Breast epithelium (tissue), 4 donors: ENCODE data around the gene DOK5. TPM values are rescaled to one million over a fixed set of nuclear protein-coding genes. Genes with fewer than 3 reads are reported as not detected.

Experiments used
- DNase-seq, 2 donors: peaks; one replicate each; pipeline ENCODE4 v3.0.0-alpha.2; 2019; ENCODE audit warnings: low spot score in 2 of 2
- H3K27ac ChIP-seq, 2 donors: fragments of 200-600 bp; sonication (generic) in 1 of 2; one replicate each; pipeline ENCODE4 v1.5.1; 2016 to 2019; ENCODE audit warnings: mild to moderate bottlenecking in 1 of 2
- H3K27me3 ChIP-seq, 2 donors: fragments of 200-600 bp; sonication (generic) in 1 of 2; one replicate each; pipeline versions ENCODE4 v1.5.1 to v1.6.0; 2017 to 2019; ENCODE audit warnings: control low read depth in 1 of 2, mild to moderate bottlenecking in 1 of 2
- H3K36me3 ChIP-seq: fragments of 200-600 bp; one replicate; pipeline ENCODE4 v1.5.1; 2019
- H3K4me1 ChIP-seq, 2 donors: fragments of 200-600 bp; sonication (generic); one replicate each; pipeline ENCODE4 v1.5.1; 2016 to 2019; ENCODE audit warnings: control low read depth in 1 of 2
- H3K4me3 ChIP-seq, 3 donors: fragments of 200-600 bp; sonication (generic); 1 replicate in 2 of 3; 2 replicates in 1 of 3; pipeline ENCODE4 v1.5.1; 2016 to 2019; ENCODE audit warnings: mild to moderate bottlenecking in 3 of 3, moderate library complexity in 2 of 3
- H3K9me3 ChIP-seq, 2 donors: fragments of 200-600 bp; sonication (generic) in 1 of 2; one replicate each; pipeline ENCODE4 v1.5.1; 2016 to 2019; ENCODE audit warnings: control low read depth in 1 of 2
- CTCF ChIP-seq, 3 donors: fragments of 450-650 bp; IDR thresholded peaks; one replicate each; pipeline ENCODE4 v1.5.1; 2016 to 2017; ENCODE audit warnings: antibody characterized with exemption in 3 of 3, mild to moderate bottlenecking in 3 of 3, moderate library complexity in 3 of 3
- POLR2A ChIP-seq: fragments of 450-650 bp; IDR thresholded peaks from one replicate; pipeline ENCODE4 v1.6.1; 2016; ENCODE audit warnings: antibody characterized with exemption, mild to moderate bottlenecking, moderate library complexity
- POLR2AphosphoS5 ChIP-seq, 3 donors: sonication (generic); formaldehyde crosslinking; IDR thresholded peaks; one replicate each; pipeline ENCODE4 v1.6.1; 2017; ENCODE audit warnings: antibody characterized with exemption in 3 of 3
- intact Hi-C: fragments of 100-400 bp; cut with DNase I; formaldehyde crosslinking; loops from one replicate; pipeline ENCODE4 v1.15.1; 2023; ENCODE audit warnings: low total_unique reads
- total RNA-seq, 3 donors: library from RNA; depleted of rRNA; stranded (reverse); fragments of >200 nt; gene quantifications; one replicate each; pipeline ENCODE4 v1.1.0, GENCODE V29; 2016

Gene DOK5
- total RNA-seq, 3 donors from 2014 or later: 2.0 to 4.0 (median 3.4) TPM

- Histone ChIP-seq H3K27me3 (no peaks in the 10 kb centered on the region), H3K36me3 (no peaks in the 10 kb centered on the region), H3K4me3 (no peak overlapping the region)
Measured at GRCh38 chr20:54452277-54452676, 23.1 kb upstream of the DOK5 start.

GRCh38 chr20:54454982-54455381 is 20.4 kb upstream of the DOK5 start:
- no peak for DNase-seq
- no peak overlapping the region for H3K4me3 ChIP-seq
- intact Hi-C loops: no loop called here
- no peaks in the 10 kb centered on the region for H3K27me3 ChIP-seq
- TF ChIP-seq CTCF (IDR thresholded peaks at IDR 0.05): no peak
- no peak for TF ChIP-seq POLR2AphosphoS5 (IDR thresholded peaks at IDR 0.05)
- TF ChIP-seq POLR2A: no peak
- no peaks in the 10 kb centered on the region for H3K9me3 ChIP-seq
- H3K36me3 ChIP-seq: no peaks in the 10 kb centered on the region
- no peak overlapping the region for H3K27ac ChIP-seq
- no peaks in the 10 kb centered on the region for H3K4me1 ChIP-seq

More at GRCh38 chr20:54452277-54452676, 23.1 kb upstream of the DOK5 start:
- Histone ChIP-seq H3K4me1 (no peaks in the 10 kb centered on the region), H3K9me3 (no peaks in the 10 kb centered on the region), H3K27ac (no peak overlapping the region)
- no peak for DNase-seq
- TF ChIP-seq POLR2A (no peak), CTCF (IDR thresholded peaks at IDR 0.05) (no peak), POLR2AphosphoS5 (IDR thresholded peaks at IDR 0.05) (no peak)
- intact Hi-C loops: no loop called here

GRCh38 chr20:54456423-54456822 is 19.0 kb upstream of the DOK5 start:
- H3K27ac ChIP-seq: no peak overlapping the region
- no peaks in the 10 kb centered on the region for H3K36me3 ChIP-seq
- intact Hi-C loops: no loop called here
- H3K27me3 ChIP-seq: no peaks in the 10 kb centered on the region
- no peak for DNase-seq
- no peaks in the 10 kb centered on the region for H3K9me3 ChIP-seq
- H3K4me3 ChIP-seq: no peak overlapping the region
- no peaks in the 10 kb centered on the region for H3K4me1 ChIP-seq
- no peak for TF ChIP-seq POLR2A
- TF ChIP-seq POLR2AphosphoS5 (IDR thresholded peaks at IDR 0.05): no peak
- no peak for TF ChIP-seq CTCF (IDR thresholded peaks at IDR 0.05)

- H3K4me3 ChIP-seq: no peak overlapping the region
- TF ChIP-seq CTCF (IDR thresholded peaks at IDR 0.05) (no peak), POLR2AphosphoS5 (IDR thresholded peaks at IDR 0.05) (no peak), POLR2A (no peak)
- no peaks in the 10 kb centered on the region for H3K9me3 ChIP-seq
- no peak for DNase-seq
- H3K27me3 ChIP-seq: no peaks in the 10 kb centered on the region
- no peaks in the 10 kb centered on the region for H3K4me1 ChIP-seq
- no peaks in the 10 kb centered on the region for H3K36me3 ChIP-seq
- intact Hi-C loops: no loop called here
- no peak overlapping the region for H3K27ac ChIP-seq
Measured at GRCh38 chr20:54456961-54457360, 18.4 kb upstream of the DOK5 start.

- Histone ChIP-seq H3K27me3 (no peaks in the 10 kb centered on the region), H3K4me3 (no peak overlapping the region), H3K9me3 (no peaks in the 10 kb centered on the region), H3K27ac (no peak overlapping the region), H3K4me1 (no peaks in the 10 kb centered on the region), H3K36me3 (no peaks in the 10 kb centered on the region)
- TF ChIP-seq POLR2A: no peak
- DNase-seq: no peak
- intact Hi-C loops: no loop called here
Measured at GRCh38 chr20:54458219-54458618, 17.2 kb upstream of the DOK5 start.

- TF ChIP-seq POLR2A (no peak), POLR2AphosphoS5 (IDR thresholded peaks at IDR 0.05) (no peak), CTCF (IDR thresholded peaks at IDR 0.05) (no peak)
- Histone ChIP-seq H3K27me3 (no peaks in the 10 kb centered on the region), H3K4me1 (no peaks in the 10 kb centered on the region), H3K4me3 (no peak overlapping the region), H3K27ac (no peak overlapping the region), H3K9me3 (no peaks in the 10 kb centered on the region), H3K36me3 (no peaks in the 10 kb centered on the region)
- DNase-seq: no peak
- intact Hi-C loops: no loop called here
Measured at GRCh38 chr20:54459279-54459678, 16.1 kb upstream of the DOK5 start.
